Keratinocyte (primary cell): ENCODE results near the gene PRODH2. TPM values are rescaled to one million over a fixed set of nuclear protein-coding genes. Genes with fewer than 3 reads are reported as not detected.

Experiments
- DNase-seq: peaks from one replicate; pipeline ENCODE4 v3.0.0-alpha.2; 2011; ENCODE audit warnings: low read depth, missing footprints, low spot score
- FAIRE-seq: peaks from 2 replicates; lab custom pipeline; 2011; peaks lifted over from hg19 to GRCh38; lab: Jason Lieb, UNC
- H2AFZ ChIP-seq: 2 replicates; pipeline ENCODE4 v1.6.0; 2012; ENCODE audit warnings: low read length, control low read depth, inconsistent platforms; ENCODE audit not compliant: control insufficient read depth
- H3K27ac ChIP-seq: 2 replicates; pipeline ENCODE4 v1.5.1; 2011; ENCODE audit warnings: low read length; ENCODE audit not compliant: control insufficient read depth, insufficient read depth
- H3K27me3 ChIP-seq: 3 replicates; pipeline ENCODE4 v1.6.0; 2011; ENCODE audit warnings: low read length; ENCODE audit not compliant: control insufficient read depth, insufficient read depth; ENCODE audit errors: extremely low read depth
- H3K36me3 ChIP-seq, 2 experiments: 2 replicates in 1 of 2; 3 replicates in 1 of 2; pipeline ENCODE4 v1.5.1; 2011; ENCODE audit warnings: low read length in 2 of 2, mild to moderate bottlenecking in 1 of 2; ENCODE audit not compliant: control insufficient read depth in 2 of 2, insufficient read depth in 2 of 2; ENCODE audit errors: extremely low read depth in 1 of 2
- H3K4me1 ChIP-seq: 3 replicates; pipeline ENCODE4 v1.5.1; 2011; ENCODE audit warnings: low read length; ENCODE audit not compliant: control insufficient read depth, insufficient read depth; ENCODE audit errors: extremely low read depth
- H3K4me2 ChIP-seq: 3 replicates; pipeline ENCODE4 v1.6.0; 2011; ENCODE audit warnings: low read depth, low read length; ENCODE audit not compliant: control insufficient read depth, insufficient read depth; ENCODE audit errors: extremely low read depth
- H3K4me3 ChIP-seq, 3 experiments: fragments of 200-600 bp in 1 of 3; sonication (generic) in 1 of 3; 2 replicates in 2 of 3; 3 replicates in 1 of 3; pipeline ENCODE4 v1.5.1; 2011 to 2016; ENCODE audit warnings: low read length in 3 of 3, mild to moderate bottlenecking in 3 of 3, control low read depth in 2 of 3, inconsistent platforms in 1 of 3, low read depth in 1 of 3, mixed read lengths in 1 of 3, mixed run types in 1 of 3, moderate library complexity in 1 of 3; ENCODE audit not compliant: control insufficient read depth in 2 of 3, insufficient read depth in 2 of 3; ENCODE audit errors: extremely low read depth in 1 of 3
- H3K79me2 ChIP-seq: 2 replicates; pipeline ENCODE4 v1.6.0; 2012; ENCODE audit warnings: low read length; ENCODE audit not compliant: control insufficient read depth, insufficient read depth
- H3K9ac ChIP-seq: 3 replicates; pipeline ENCODE4 v1.6.0; 2011; ENCODE audit warnings: low read length; ENCODE audit not compliant: control insufficient read depth, insufficient read depth; ENCODE audit errors: extremely low read depth
- H3K9me1 ChIP-seq: 3 replicates; pipeline ENCODE4 v1.6.0; 2011; ENCODE audit warnings: low read length; ENCODE audit not compliant: control insufficient read depth, insufficient read depth; ENCODE audit errors: extremely low read depth
- H3K9me3 ChIP-seq: 2 replicates; pipeline ENCODE4 v1.5.1; 2012; ENCODE audit warnings: low read depth, low read length; ENCODE audit not compliant: control insufficient read depth
- H4K20me1 ChIP-seq: 3 replicates; pipeline ENCODE4 v1.6.0; 2011; ENCODE audit warnings: low read length; ENCODE audit not compliant: control insufficient read depth, insufficient read depth; ENCODE audit errors: extremely low read depth
- CTCF ChIP-seq, 3 experiments: IDR thresholded peaks in 1 of 3; conservative IDR thresholded peaks in 1 of 3; optimal IDR thresholded peaks in 1 of 3; 2 replicates in 2 of 3; 3 replicates in 1 of 3; pipeline versions ENCODE3 to v1.5.1; 2011; ENCODE audit warnings: low read length in 3 of 3, mild to moderate bottlenecking in 3 of 3, moderate library complexity in 2 of 3, control low read depth in 1 of 3, inconsistent platforms in 1 of 3; ENCODE audit not compliant: insufficient read depth in 2 of 3; ENCODE audit errors: extremely low read depth in 1 of 3
- EZH2 ChIP-seq: IDR thresholded peaks from one replicate; pipeline ENCODE4 v1.6.1; 2012; ENCODE audit warnings: inconsistent platforms, mild to moderate bottlenecking, low read length, moderate library complexity
- dilution Hi-C: fragments of 300-500 bp; cut with MboI; formaldehyde crosslinking; loops from one replicate; pipeline ENCODE4 v1.7.0; 2020; ENCODE audit warnings: low sequenced_read_pairs; ENCODE audit not compliant: extremely low pct_ligation_motif_present
- polyA plus RNA-seq, 5 experiments: library from polyadenylated mRNA; depleted of rRNA in 3 of 5; stranded (reverse) in 3 of 5; stranded (forward) in 1 of 5; unstranded in 1 of 5; fragments of >200 nt; gene quantifications; 1 replicate in 1 of 5; 2 replicates in 3 of 5; 3 replicates in 1 of 5; pipeline versions ENCODE4 v1.2.1 to v1.2.3, GENCODE V29; 2011 to 2012; ENCODE audit warnings: missing spikeins in 2 of 5, low read depth in 1 of 5, low replicate concordance in 1 of 5

PRODH2 gene
- polyA plus RNA-seq, 1 donor (not counting 4 experiments of a cell fraction or from before 2014, with no cell fraction given), result not detected

DNA sequence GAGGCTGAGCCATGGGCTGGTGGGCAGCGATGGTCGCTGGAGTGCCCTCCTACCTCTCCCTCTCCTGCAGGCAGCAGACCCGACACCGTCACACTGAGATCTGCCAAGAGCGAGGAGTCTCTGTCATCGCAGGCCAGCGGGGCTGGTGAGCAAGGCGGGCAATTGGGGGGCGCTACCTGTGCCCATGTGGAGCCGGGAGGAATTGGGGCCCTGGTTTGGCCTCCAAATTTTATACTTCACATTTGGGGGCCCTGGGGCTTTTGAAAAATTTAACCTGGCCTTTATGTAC is 27.4 kb downstream of the PRODH2 start:
- Histone ChIP-seq H3K27me3 (no peaks in the 10 kb centered on the region), H4K20me1 (peaks cover 2% of the 10 kb centered on the region), H3K4me1 (no peaks in the 10 kb centered on the region), H3K79me2 (no peaks in the 10 kb centered on the region), H3K27ac (no peak overlapping the region), H3K9me3 (no peaks in the 10 kb centered on the region), H3K4me2 (no peak overlapping the region), H2AFZ (no peak overlapping the region), H3K36me3 (no peaks in the 10 kb centered on the region), H3K9me1 (no peaks in the 10 kb centered on the region), H3K9ac (no peak overlapping the region), H3K4me3 (no peak overlapping the region)
- FAIRE-seq (no peak), DNase-seq (no peak)
- TF ChIP-seq EZH2 (no peak), CTCF (optimal IDR thresholded peaks at IDR 0.05 in 1 of 3, IDR thresholded peaks at IDR 0.05 in 1 of 3, conservative IDR thresholded peaks at IDR 0.05 in 1 of 3; ENCODE audit: extremely low read depth in 1 of 3, insufficient read depth in 2 of 3, low read length in 3 of 3) (no peak)
- dilution Hi-C loops, result no loop called here

DNA sequence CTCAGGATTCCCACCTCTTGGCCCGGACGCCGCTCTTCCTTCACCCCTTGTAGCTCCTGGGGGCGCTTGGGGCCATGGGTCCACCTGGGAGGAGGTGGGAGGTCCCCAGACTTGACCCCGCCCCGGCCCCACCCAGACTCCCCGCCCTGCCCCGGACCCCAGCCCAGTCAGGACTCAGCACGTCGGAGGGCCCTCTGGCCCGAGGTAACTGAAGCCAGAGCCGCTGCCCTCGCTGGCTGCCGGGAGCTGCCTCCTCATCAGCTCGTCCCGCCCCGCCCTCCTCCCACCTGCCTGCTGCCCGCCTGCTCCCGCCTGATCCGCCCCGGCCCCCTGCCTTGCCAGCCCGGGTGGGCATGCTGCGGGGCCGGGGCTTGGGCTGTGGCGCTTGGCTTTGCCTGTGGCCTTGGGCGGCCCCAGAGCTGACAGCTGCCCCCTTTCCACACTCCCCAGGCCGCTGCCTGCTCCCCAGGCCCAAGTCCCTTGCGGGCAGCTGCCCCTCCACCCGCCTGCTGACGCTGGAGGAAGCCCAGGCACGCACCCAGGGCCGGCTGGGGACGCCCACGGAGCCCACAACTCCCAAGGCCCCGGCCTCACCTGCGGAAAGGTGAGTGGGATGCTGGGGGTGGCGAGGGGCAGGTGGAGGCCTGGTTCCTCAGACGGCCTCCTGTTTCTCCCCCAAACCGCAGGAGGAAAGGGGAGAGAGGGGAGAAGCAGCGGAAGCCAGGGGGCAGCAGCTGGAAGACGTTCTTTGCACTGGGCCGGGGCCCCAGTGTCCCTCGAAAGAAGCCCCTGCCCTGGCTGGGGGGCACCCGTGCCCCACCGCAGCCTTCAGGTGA is 27.9 kb downstream of the PRODH2 start:
- dilution Hi-C loops, result no loop called here
- Histone ChIP-seq H3K4me2 (no peak overlapping the region), H3K9me1 (no peaks in the 10 kb centered on the region), H3K4me3 (no peak overlapping the region), H3K79me2 (no peaks in the 10 kb centered on the region), H3K27ac (no peak overlapping the region), H4K20me1 (peaks cover 2% of the 10 kb centered on the region), H3K36me3 (no peaks in the 10 kb centered on the region), H3K4me1 (no peaks in the 10 kb centered on the region), H3K9me3 (no peaks in the 10 kb centered on the region), H3K9ac (no peak overlapping the region), H2AFZ (no peak overlapping the region), H3K27me3 (no peaks in the 10 kb centered on the region)
- no peak for FAIRE-seq
- no peak for TF ChIP-seq EZH2
- DNase-seq, result no peak
